GM23248 (cell line): Measurements from ENCODE around the gene FAM209A.

ENCODE experiments used
- EZH2 ChIP-seq: fragments of 200-600 bp; sonication (generic); IDR thresholded peaks from 2 replicates; pipeline ENCODE4 v1.6.1; 2018; ENCODE audit warnings: antibody characterized with exemption, mild to moderate bottlenecking; ENCODE audit not compliant: insufficient read depth, poor library complexity, severe bottlenecking
- EZH2phosphoT487 ChIP-seq: fragments of 200-600 bp; sonication (generic); IDR thresholded peaks from 2 replicates; pipeline ENCODE4 v1.6.1; 2018; ENCODE audit warnings: antibody characterized with exemption, moderate library complexity, mild to moderate bottlenecking, low read depth; ENCODE audit not compliant: insufficient read depth

- no peak for TF ChIP-seq EZH2
- no peak for TF ChIP-seq EZH2phosphoT487
Measured at GRCh38 chr20:56552911-56553629, 28.5 kb downstream of the FAM209A start.
